ENCODE data around the gene RNF141. TPM values are rescaled to one million over a fixed set of nuclear protein-coding genes. Genes with fewer than 3 reads are reported as not detected.

Gene RNF141
- total and polyA plus RNA-seq, 7 experiments from 2014 or later = 11.9 to 26.6 (median 17.3) TPM

DNA sequence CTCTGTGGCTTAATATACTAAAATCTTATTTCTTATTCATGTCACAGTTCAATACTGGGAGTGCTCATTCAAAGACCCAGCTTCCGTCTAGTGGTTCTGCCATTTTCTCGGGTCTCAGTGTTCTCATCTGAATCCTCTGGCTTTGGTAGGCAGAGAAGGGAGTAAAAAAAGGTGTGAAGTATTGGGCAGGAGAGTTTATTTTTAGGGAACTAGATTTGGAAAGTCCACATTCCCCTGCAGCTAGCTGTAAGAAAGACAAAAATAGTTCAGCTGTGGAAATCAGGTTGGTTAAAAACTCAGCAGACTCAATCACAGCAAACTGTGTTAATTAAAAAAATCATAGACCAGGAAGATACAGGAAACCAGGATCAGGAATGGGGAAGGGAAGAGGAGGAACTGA is 31.5 kb upstream of the RNF141 start:
- Mint-ChIP-seq H3K4me1 (peaks cover 0 to 3% (median 0%) of the 10 kb centered on the region in 7 donors), H3K9me3 (peaks cover 0 to 1% (median 0%) of the 10 kb centered on the region in 11 donors), H3K4me3 (no peak overlapping the region), H3K36me3 (no peaks in the 10 kb centered on the region), H3K27ac (no peak overlapping the region), H3K27me3 (peaks cover 0 to 29% (median 10%) of the 10 kb centered on the region in 5 donors)
- H3K4me1 ChIP-seq (ENCODE audit: control insufficient read depth in 2 of 2, insufficient read depth in 2 of 2, low read length in 2 of 2) = no peaks in the 10 kb centered on the region
- intact Hi-C loops (cut with micrococcal nuclease) = no loop called here
- CTCF ChIA-PET = no interaction called here
- no peak for ATAC-seq
- no peaks in the 10 kb centered on the region for H3K36me3 ChIP-seq (ENCODE audit: control insufficient read depth in 2 of 3, insufficient read depth in 3 of 3, low read length in 3 of 3)
- no peak overlapping the region for H3K27ac ChIP-seq (ENCODE audit: low read depth, low read length)
- POLR2A ChIA-PET = no interaction called here
- DNase-seq = no peak
- no peak overlapping the region for H3K4me3 ChIP-seq (ENCODE audit: low read length)
- no peaks in the 10 kb centered on the region for H3K9me3 ChIP-seq (ENCODE audit: control insufficient read depth in 2 of 3, low read length in 3 of 3)
- no peaks in the 10 kb centered on the region for H3K27me3 ChIP-seq (ENCODE audit: control insufficient read depth in 2 of 2, insufficient read depth in 2 of 2, low read length in 2 of 2)

DNA sequence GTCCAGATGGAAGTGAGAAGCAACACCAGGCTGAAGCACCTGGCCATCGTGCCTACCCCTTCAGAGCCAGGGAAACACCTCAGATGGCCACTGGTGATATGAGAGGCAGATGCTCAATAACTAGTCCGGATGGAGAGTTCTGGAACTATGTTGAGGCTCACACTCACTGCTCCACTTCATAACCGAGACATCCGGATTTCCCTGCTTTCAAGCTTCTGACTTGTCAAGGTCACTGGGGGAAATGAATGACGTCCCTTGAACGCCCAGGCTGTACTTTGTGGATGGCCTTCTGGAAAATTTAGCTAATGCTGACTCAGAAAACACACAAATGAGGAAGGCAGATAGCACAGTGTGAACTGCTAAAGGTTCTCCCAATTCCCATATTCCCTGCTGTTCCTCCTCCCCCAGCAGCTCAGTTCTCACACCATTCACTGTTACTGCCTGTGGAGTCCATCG is 27.5 kb upstream of the RNF141 start, which contains the start of gene LYVE1:
Gene LYVE1 (minus strand): TSS at position 180 of the 456 bp plus-strand sequence. CDS start 133 bp downstream, at position 47.
- POLR2A ChIA-PET = interaction anchor here (0.6 kb wide), 1 partner anchor 65 kb away, joined by 5 read pairs; no protein-coding TSS in a partner anchor
- CTCF ChIA-PET = no interaction called here

DNA sequence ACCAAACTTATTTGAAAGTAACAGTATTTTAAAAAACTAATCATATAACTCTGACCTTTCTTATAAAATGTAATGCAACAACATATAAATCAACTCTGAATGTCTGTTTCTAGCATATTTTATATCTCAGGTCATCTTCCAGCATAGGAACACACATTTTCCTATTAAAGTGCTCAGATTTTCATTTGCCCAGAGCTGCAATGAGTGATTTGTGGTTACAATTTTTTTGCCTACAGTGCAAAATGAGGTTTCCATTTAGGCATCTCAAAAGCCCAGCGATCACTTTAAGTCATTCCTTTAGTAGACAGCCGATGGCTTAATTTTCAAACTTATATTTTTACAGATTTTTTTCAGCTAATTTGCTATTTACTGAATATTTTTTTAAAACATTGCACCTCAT is 26.5 kb upstream of the RNF141 start:
- intact Hi-C loops (cut with micrococcal nuclease) = no loop called here
- Histone ChIP-seq H3K4me3 (ENCODE audit: low read length) (no peak overlapping the region), H3K36me3 (ENCODE audit: control insufficient read depth in 2 of 3, insufficient read depth in 3 of 3, low read length in 3 of 3) (no peaks in the 10 kb centered on the region), H3K4me1 (ENCODE audit: control insufficient read depth in 2 of 2, insufficient read depth in 2 of 2, low read length in 2 of 2) (no peaks in the 10 kb centered on the region), H3K27me3 (ENCODE audit: control insufficient read depth in 2 of 2, insufficient read depth in 2 of 2, low read length in 2 of 2) (no peaks in the 10 kb centered on the region), H3K9me3 (ENCODE audit: control insufficient read depth in 2 of 3, low read length in 3 of 3) (no peaks in the 10 kb centered on the region), H3K27ac (ENCODE audit: low read depth, low read length) (no peak overlapping the region)
- peaks cover 0 to 5% (median 0%) of the 10 kb centered on the region in 7 donors for H3K4me1 Mint-ChIP-seq
- CTCF ChIA-PET = no interaction called here
- H3K36me3 Mint-ChIP-seq = no peaks in the 10 kb centered on the region
- ATAC-seq (no peak), DNase-seq (no peak)
- H3K27me3 Mint-ChIP-seq = peaks cover 0 to 22% (median 14%) of the 10 kb centered on the region in 5 donors
- peaks cover 0 to 2% (median 0%) of the 10 kb centered on the region in 11 donors for H3K9me3 Mint-ChIP-seq
- no peak overlapping the region for H3K4me3 Mint-ChIP-seq
- POLR2A ChIA-PET = no interaction called here
- H3K27ac Mint-ChIP-seq = no peak overlapping the region

More for the DNA sequence above, 27.5 kb upstream of the RNF141 start, which contains the start of gene LYVE1:
- H3K27ac ChIP-seq (ENCODE audit: low read depth, low read length) = no peak within 1 kb of the TSS
- peaks cover 0 to 5% (median 0%) of the 10 kb centered on the region in 7 donors for H3K4me1 Mint-ChIP-seq
- H3K36me3 Mint-ChIP-seq = no peaks in the 10 kb centered on the region
- H3K9me3 Mint-ChIP-seq = peaks cover 0 to 2% (median 0%) of the 10 kb centered on the region in 11 donors
- no peak for ATAC-seq
- no peak within 1 kb of the TSS for H3K4me3 Mint-ChIP-seq
- H3K4me1 ChIP-seq (ENCODE audit: control insufficient read depth in 2 of 2, insufficient read depth in 2 of 2, low read length in 2 of 2) = no peaks in the 10 kb centered on the region
- no peak within 1 kb of the TSS for H3K4me3 ChIP-seq (ENCODE audit: low read length)
- H3K27me3 Mint-ChIP-seq = peaks cover 0 to 22% (median 15%) of the 10 kb centered on the region in 5 donors
- DNase-seq = no peak
- H3K27ac Mint-ChIP-seq = no peak within 1 kb of the TSS
- intact Hi-C loops (cut with micrococcal nuclease) = no loop called here
- H3K9me3 ChIP-seq (ENCODE audit: control insufficient read depth in 2 of 3, low read length in 3 of 3) = no peaks in the 10 kb centered on the region
- H3K36me3 ChIP-seq (ENCODE audit: control insufficient read depth in 2 of 3, insufficient read depth in 3 of 3, low read length in 3 of 3) = no peaks in the 10 kb centered on the region
- no peaks in the 10 kb centered on the region for H3K27me3 ChIP-seq (ENCODE audit: control insufficient read depth in 2 of 2, insufficient read depth in 2 of 2, low read length in 2 of 2)

DNA sequence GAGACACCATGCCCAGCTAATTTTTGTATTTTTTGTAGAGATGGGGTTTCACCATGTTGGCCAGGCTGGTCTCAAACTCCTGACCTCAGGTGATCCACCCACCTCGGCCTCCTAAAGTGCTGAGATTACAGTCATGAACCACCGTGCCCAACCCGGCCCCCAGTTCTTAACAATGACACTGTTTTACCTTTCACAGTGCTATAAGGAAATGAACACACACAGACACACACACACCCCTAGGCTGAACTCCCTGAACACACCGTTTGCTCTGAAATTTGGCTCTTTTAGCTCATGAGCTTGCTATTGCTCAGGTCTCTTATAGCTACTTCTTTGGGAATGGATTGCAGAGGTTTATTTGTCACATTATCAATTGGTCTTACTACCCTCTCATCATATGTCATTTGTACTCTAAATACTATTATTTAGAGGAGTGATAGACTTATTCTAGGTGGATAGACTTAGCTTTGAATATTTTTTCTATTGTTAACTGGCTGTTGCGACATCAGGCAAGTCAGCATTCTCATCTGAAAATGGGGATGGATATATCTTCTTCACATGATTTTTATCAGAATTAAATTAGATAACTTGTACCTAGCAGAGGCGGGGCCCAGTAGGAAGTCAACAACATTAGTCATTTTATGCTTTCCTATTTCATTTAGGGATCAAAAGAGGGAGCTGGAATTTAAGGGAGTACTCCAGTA is 25.4 kb upstream of the RNF141 start:
- H3K9me3 ChIP-seq (ENCODE audit: control insufficient read depth in 2 of 3, low read length in 3 of 3) = no peaks in the 10 kb centered on the region
- Mint-ChIP-seq H3K4me1 (peaks cover 0 to 5% (median 0%) of the 10 kb centered on the region in 7 donors), H3K27me3 (peaks cover 0 to 13% (median 8%) of the 10 kb centered on the region in 5 donors), H3K4me3 (no peak overlapping the region), H3K9me3 (peaks cover 0 to 2% (median 0%) of the 10 kb centered on the region in 11 donors), H3K27ac (peak overlapping the region in 1 of 9 donors; percentile 53), H3K36me3 (no peaks in the 10 kb centered on the region)
- H3K4me1 ChIP-seq (ENCODE audit: control insufficient read depth in 2 of 2, insufficient read depth in 2 of 2, low read length in 2 of 2) = no peaks in the 10 kb centered on the region
- no peaks in the 10 kb centered on the region for H3K36me3 ChIP-seq (ENCODE audit: control insufficient read depth in 2 of 3, insufficient read depth in 3 of 3, low read length in 3 of 3)
- no peak overlapping the region for H3K27ac ChIP-seq (ENCODE audit: low read depth, low read length)
- ChIA-PET CTCF (no interaction called here), POLR2A (interaction anchor here (0.6 kb wide), 1 partner anchor 12 kb away, joined by 4 read pairs; no protein-coding TSS in a partner anchor)
- no peak for ATAC-seq
- intact Hi-C loops (cut with micrococcal nuclease) = no loop called here
- no peak overlapping the region for H3K4me3 ChIP-seq (ENCODE audit: low read length)
- H3K27me3 ChIP-seq (ENCODE audit: control insufficient read depth in 2 of 2, insufficient read depth in 2 of 2, low read length in 2 of 2) = no peaks in the 10 kb centered on the region
- DNase-seq = no peak

DNA sequence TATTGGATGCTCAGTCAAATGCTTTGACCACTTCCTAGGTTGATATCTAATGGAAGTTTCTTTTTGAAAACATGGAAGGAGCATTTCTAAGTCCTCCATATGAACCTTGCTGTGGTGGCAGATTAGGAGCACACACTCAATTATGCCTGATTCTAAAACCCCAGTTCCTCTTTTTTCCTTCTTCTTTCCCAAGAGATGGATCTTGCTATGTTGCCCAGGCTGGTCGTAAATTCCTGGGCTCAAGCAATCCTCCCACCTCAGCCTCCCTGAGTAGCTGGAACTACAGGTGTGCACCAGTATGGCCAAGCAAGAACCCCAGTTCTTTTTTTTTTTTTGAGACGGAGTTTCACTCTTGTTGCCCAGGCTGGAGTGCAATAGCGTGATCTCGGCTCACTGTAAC is 24.5 kb upstream of the RNF141 start:
- DNase-seq (no peak), ATAC-seq (no peak)
- H3K9me3 Mint-ChIP-seq = peaks cover 0 to 2% (median 0%) of the 10 kb centered on the region in 11 donors
- Histone ChIP-seq H3K4me1 (ENCODE audit: control insufficient read depth in 2 of 2, insufficient read depth in 2 of 2, low read length in 2 of 2) (no peaks in the 10 kb centered on the region), H3K27me3 (ENCODE audit: control insufficient read depth in 2 of 2, insufficient read depth in 2 of 2, low read length in 2 of 2) (no peaks in the 10 kb centered on the region), H3K27ac (ENCODE audit: low read depth, low read length) (no peak overlapping the region), H3K9me3 (ENCODE audit: control insufficient read depth in 2 of 3, low read length in 3 of 3) (no peaks in the 10 kb centered on the region), H3K36me3 (ENCODE audit: control insufficient read depth in 2 of 3, insufficient read depth in 3 of 3, low read length in 3 of 3) (no peaks in the 10 kb centered on the region), H3K4me3 (ENCODE audit: low read length) (no peak overlapping the region)
- peaks cover 0 to 11% (median 5%) of the 10 kb centered on the region in 5 donors for H3K27me3 Mint-ChIP-seq
- H3K4me3 Mint-ChIP-seq = no peak overlapping the region
- H3K36me3 Mint-ChIP-seq = no peaks in the 10 kb centered on the region
- peaks cover 0 to 5% (median 0%) of the 10 kb centered on the region in 7 donors for H3K4me1 Mint-ChIP-seq
- intact Hi-C loops (cut with micrococcal nuclease) = no loop called here
- POLR2A ChIA-PET = no interaction called here
- peak overlapping the region in 1 of 9 donors; percentile 2 for H3K27ac Mint-ChIP-seq
- CTCF ChIA-PET = interaction anchor here (0.8 to 1.6 kb wide), 2 partner anchors 24 to 151 kb away, joined by 3 to 4 read pairs; partner anchors contain the start of gene RNF141

DNA sequence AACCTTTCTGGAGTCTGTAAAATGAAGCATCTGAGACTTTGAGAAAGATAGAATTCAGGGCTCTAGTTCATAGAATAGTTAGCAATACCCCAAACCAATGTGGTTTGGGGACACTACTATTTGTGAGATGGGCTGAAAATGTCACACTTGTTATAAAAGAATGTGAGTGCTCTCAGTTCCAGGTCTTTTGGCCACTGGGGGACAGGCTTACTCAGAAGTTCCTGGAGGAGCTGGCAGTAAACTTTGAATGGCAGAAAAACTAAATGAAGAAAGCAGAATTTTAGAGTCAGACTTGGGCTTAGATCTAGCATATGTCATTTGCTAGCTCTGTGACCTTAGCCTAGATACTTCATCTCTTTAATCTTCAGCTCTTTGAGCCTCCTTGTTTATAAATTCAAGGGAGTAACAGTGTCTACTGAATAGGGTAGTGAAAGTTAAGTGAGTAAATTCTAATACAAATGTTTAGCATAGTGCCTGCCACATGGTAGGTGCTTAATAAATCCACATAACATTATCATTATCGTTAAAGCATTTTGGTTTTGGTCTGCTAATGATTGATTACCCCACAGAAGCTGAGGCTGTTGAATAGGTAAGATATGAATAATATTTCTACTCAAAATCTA is 23.8 kb upstream of the RNF141 start:
- no peaks in the 10 kb centered on the region for H3K27me3 ChIP-seq (ENCODE audit: control insufficient read depth in 2 of 2, insufficient read depth in 2 of 2, low read length in 2 of 2)
- Mint-ChIP-seq H3K27me3 (peaks cover 0 to 11% (median 5%) of the 10 kb centered on the region in 5 donors), H3K4me1 (peaks cover 0 to 5% (median 0%) of the 10 kb centered on the region in 7 donors), H3K9me3 (peaks cover 0 to 2% (median 0%) of the 10 kb centered on the region in 11 donors), H3K27ac (no peak overlapping the region), H3K4me3 (no peak overlapping the region), H3K36me3 (no peaks in the 10 kb centered on the region)
- CTCF ChIA-PET = interaction anchor here (0.8 to 1.6 kb wide), 2 partner anchors 24 to 150 kb away, joined by 3 to 4 read pairs; partner anchors contain the start of gene RNF141
- H3K4me1 ChIP-seq (ENCODE audit: control insufficient read depth in 2 of 2, insufficient read depth in 2 of 2, low read length in 2 of 2) = no peaks in the 10 kb centered on the region
- no peaks in the 10 kb centered on the region for H3K9me3 ChIP-seq (ENCODE audit: control insufficient read depth in 2 of 3, low read length in 3 of 3)
- H3K36me3 ChIP-seq (ENCODE audit: control insufficient read depth in 2 of 3, insufficient read depth in 3 of 3, low read length in 3 of 3) = no peaks in the 10 kb centered on the region
- POLR2A ChIA-PET = no interaction called here
- DNase-seq (no peak), ATAC-seq (no peak)
- intact Hi-C loops (cut with micrococcal nuclease) = no loop called here
- no peak overlapping the region for H3K27ac ChIP-seq (ENCODE audit: low read depth, low read length)
- no peak overlapping the region for H3K4me3 ChIP-seq (ENCODE audit: low read length)
